SJSA1 (cell line): ENCODE data around the gene THRA. TPM values are rescaled to one million over a fixed set of nuclear protein-coding genes. Genes with fewer than 3 reads are reported as not detected.

Experiments used
- DNase-seq, 2 experiments: peaks; one replicate each; pipeline ENCODE4 v3.0.0-alpha.2; 2015 to 2020; ENCODE audit warnings: low spot score in 2 of 2, low read depth in 1 of 2
- H3K27ac ChIP-seq: fragments of 250-450 bp; sonication (Bioruptor Pico); 2 replicates; pipeline ENCODE4 v1.5.1; 2020; ENCODE audit warnings: mild to moderate bottlenecking, moderate library complexity
- H3K27me3 ChIP-seq: fragments of 250-450 bp; sonication (Bioruptor Pico); replicated peaks from 2 replicates; pipeline ENCODE4 v1.5.1; 2020; ENCODE audit warnings: mild to moderate bottlenecking, moderate library complexity
- H3K36me3 ChIP-seq: fragments of 250-450 bp; sonication (Bioruptor Pico); 2 replicates; pipeline ENCODE4 v1.5.1; 2020; ENCODE audit warnings: mild to moderate bottlenecking
- H3K4me1 ChIP-seq: fragments of 250-450 bp; sonication (Bioruptor Pico); replicated peaks from 2 replicates; pipeline ENCODE4 v1.6.1; 2021; ENCODE audit warnings: mild to moderate bottlenecking
- H3K4me3 ChIP-seq: fragments of 250-450 bp; sonication (Bioruptor Pico); 2 replicates; pipeline ENCODE4 v1.5.1; 2020; ENCODE audit warnings: mild to moderate bottlenecking
- H3K9me3 ChIP-seq: fragments of 250-450 bp; sonication (Bioruptor Pico); replicated peaks from 2 replicates; pipeline ENCODE4 v1.5.1; 2020; ENCODE audit warnings: mild to moderate bottlenecking
- total RNA-seq: library from RNA; depleted of rRNA; stranded (reverse); fragments of >200 nt; shearing (Covaris generic); gene quantifications from 2 replicates; pipeline ENCODE4 v1.2.3, GENCODE V29; 2014

THRA gene
- total RNA-seq, 1 experiment from 2014 or later: 14.4 TPM

DNA sequence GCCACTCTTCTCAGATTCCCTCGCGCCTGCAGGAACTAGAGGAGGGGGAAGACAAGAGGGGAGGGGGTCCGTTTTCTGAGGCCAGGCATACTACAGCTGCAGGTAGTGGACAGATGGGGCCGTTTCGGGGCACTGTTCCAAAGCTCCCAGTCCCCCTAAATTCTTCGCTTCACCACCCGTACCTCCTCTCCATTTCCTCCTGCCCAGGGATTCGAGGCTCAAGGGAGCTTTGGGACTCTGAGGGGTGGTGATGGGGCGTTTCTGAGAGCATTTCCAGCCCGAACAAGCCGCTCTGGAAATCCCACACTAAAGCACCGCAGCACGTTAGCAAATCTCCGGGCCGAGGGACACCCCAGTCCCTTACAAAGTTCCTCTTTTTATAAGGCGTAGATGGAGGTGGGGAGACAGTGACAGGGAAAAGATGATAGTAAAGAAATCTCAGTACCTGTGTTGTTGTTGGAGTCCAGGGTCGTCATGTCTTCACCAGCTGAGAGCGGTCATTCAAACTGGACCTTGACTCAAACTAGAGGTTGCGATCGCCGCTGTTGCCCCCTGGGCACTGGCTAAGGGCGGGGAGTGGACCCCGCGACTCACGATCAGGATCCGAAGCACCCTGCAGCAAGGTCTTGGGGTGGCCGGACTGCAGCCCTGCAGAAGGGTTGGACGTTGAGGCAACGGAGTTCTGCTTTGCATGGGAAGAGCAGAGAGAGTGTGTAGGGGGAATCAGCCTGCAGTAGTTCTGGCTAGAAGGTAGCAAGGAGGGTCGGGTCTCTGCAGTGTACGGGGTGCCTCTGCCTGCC lies 37.1 kb downstream of the THRA start:
- Histone ChIP-seq H3K27me3 (no peaks in the 10 kb centered on the region), H3K27ac (peak overlapping the region; percentile 80), H3K9me3 (no peaks in the 10 kb centered on the region), H3K4me1 (peaks cover 29% of the 10 kb centered on the region), H3K4me3 (peak overlapping the region; percentile 50), H3K36me3 (peaks cover 37% of the 10 kb centered on the region)
- no peak for DNase-seq

DNA sequence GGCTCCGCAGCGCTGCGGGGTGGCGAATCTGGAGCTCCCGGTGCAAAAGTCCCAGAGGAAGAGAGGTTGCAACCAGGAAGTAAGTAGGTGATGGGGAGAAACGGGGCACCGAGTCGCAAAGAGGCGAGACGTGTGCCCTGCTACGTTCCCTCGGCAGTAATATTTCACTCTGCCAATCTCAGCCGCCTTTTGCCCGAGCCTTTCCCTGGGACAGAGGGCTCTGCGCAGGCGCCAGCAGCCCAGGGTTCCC lies 37.6 kb downstream of the THRA start, which contains the start of gene NR1D1:
TSS of gene NR1D1 (minus strand) at position 171 of the 250 bp plus-strand sequence. CDS start 495 bp downstream, outside the sequence.
- peak within 1 kb of the TSS; percentile 80 for H3K27ac ChIP-seq
- no peaks in the 10 kb centered on the region for H3K27me3 ChIP-seq
- peaks cover 32% of the 10 kb centered on the region for H3K36me3 ChIP-seq
- no peak for DNase-seq
- H3K4me1 ChIP-seq: peaks cover 29% of the 10 kb centered on the region
- H3K9me3 ChIP-seq: no peaks in the 10 kb centered on the region
- peak within 1 kb of the TSS; percentile 50 for H3K4me3 ChIP-seq

DNA sequence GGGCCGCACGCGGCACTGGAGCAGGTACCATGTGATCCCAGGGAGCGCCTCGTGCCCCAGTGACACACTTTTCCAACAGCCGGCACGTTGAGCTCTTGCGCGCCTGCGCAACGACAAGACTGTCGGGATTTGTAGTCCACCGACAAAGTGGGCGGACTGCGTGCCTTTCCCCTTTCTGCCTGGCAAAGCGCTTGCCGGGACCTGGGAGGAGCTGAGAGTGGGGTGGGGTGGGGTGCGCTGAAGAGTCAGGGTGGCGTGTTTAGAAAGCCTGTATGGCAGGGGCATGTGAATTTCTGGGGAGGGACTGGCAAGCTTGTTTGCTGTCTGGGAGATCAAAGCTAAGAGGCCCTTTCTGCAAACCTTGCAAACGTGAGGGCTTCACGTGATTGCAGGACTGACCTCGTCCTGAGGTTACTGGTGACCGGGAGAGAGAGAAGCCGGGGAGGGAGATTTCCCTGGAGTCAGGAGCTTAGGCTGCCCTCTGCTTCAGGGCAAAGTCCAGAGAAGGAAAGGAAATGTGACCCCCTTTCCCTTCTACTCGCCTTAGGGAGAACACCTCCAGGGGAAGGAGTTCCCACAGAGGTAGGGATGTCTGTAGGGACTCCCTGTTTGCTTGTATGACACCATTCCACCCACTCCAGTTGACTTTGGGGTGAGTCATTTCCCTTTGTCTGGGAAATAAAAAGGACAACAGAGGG lies 38.1 kb downstream of the THRA start:
- Histone ChIP-seq H3K9me3 (no peaks in the 10 kb centered on the region), H3K27ac (peak overlapping the region; percentile 80), H3K36me3 (peaks cover 29% of the 10 kb centered on the region), H3K4me1 (peaks cover 29% of the 10 kb centered on the region), H3K27me3 (no peaks in the 10 kb centered on the region), H3K4me3 (peak overlapping the region; percentile 50)
- peak; percentile 95 to 98 for DNase-seq

DNA sequence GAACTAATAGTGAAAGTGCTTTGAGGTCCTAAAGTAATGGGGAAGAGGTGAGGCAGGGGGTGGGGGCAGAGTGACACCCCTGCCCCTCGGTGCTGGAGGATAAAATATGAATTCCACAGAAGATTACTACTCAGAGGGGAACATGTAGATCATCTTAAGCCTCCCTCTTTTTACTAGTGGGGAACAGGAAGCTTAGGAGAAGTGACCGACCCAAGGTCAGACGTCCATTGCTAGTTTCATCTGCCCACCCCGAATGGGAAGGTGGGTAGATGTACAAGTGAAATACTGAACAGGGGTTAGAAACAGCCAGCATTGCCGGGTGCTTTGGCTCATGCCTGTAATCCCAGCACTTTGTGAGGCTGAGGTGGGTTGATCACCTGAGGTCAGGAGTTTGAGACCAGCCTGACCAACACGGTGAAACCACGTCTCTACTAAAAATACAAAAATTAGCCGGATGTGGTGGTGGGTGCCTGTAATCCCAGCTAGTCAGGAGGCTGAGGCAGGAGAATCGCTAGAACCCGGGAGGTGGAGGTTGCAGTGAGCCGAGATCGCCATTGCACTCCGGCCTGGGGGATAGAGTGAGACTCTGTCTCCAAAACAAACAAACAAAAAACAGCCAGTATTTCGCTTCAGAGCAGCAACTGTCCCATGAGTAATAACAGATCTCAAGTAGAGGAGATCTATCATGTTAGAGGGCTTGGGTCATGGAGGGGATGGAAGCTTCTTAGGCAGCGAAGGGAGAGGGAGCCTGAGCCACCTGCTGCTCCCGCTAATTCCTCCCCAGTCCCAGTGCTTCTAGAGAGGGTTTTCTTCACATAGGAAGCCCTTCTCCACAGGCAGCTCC lies 38.8 kb downstream of the THRA start:
- Histone ChIP-seq H3K27ac (peak overlapping the region; percentile 80), H3K27me3 (no peaks in the 10 kb centered on the region)
- no peak for DNase-seq

DNA sequence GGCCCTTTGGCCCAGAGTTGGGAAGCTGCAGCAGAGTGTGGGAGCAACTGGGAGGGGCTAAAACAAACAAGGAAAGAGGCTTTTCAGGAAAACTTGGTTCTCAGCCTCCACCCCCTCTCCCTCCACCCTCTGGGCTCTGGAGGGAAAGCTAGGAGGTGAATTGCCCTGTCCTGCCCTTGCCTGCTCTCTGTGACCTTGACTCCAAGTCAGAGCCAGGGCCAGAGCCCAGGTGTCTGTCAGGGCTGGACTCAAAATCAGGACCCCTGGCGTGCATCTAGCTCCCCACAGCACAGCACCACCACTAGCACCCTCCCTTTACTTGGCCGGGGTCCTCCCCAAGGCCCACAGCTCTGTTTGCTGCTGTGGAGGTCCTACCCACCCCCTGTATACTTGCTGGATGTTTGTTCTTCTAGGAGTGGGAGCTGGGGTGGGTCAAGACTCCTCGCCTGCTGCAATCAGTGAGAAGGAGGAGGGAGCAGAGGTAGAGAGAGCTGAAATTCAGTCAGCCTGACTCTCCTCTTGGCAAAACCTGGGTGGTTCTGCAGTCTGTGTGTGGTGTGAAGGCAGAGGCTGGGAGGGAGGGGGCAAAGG lies 40.4 kb downstream of the THRA start:
- Histone ChIP-seq H3K9me3 (no peaks in the 10 kb centered on the region), H3K4me3 (no peak overlapping the region), H3K36me3 (peaks cover 6% of the 10 kb centered on the region), H3K4me1 (peaks cover 35% of the 10 kb centered on the region), H3K27me3 (no peaks in the 10 kb centered on the region), H3K27ac (no peak overlapping the region)
- DNase-seq: no peak

More for the DNA sequence above, 38.8 kb downstream of the THRA start:
- Histone ChIP-seq H3K36me3 (peaks cover 21% of the 10 kb centered on the region), H3K4me1 (peaks cover 29% of the 10 kb centered on the region), H3K4me3 (peak overlapping the region; percentile 50), H3K9me3 (no peaks in the 10 kb centered on the region)

DNA sequence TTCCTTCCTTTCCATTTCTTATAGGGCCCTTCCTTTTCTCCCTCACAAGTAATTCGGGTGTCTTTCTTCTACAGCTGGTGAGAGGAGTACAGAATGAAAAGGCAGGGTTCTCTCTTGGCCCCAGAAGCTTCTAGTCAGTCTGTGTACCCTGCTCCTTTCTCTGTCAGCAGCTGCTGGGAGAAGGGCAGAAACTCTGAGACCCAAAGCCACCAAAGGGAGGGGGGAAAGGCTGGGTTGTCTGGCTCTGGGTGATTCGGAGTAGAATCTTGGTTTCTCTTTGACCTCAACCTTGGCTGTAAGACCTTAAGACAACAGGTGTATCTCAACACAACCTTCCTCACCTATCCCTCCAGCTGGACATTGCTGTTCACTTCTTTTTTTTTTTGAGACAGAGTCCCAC lies 40.9 kb downstream of the THRA start:
- Histone ChIP-seq H3K9me3 (no peaks in the 10 kb centered on the region), H3K36me3 (peaks cover under 1% of the 10 kb centered on the region), H3K4me3 (no peak overlapping the region), H3K4me1 (peaks cover 35% of the 10 kb centered on the region), H3K27ac (no peak overlapping the region), H3K27me3 (no peaks in the 10 kb centered on the region)
- DNase-seq: no peak

DNA sequence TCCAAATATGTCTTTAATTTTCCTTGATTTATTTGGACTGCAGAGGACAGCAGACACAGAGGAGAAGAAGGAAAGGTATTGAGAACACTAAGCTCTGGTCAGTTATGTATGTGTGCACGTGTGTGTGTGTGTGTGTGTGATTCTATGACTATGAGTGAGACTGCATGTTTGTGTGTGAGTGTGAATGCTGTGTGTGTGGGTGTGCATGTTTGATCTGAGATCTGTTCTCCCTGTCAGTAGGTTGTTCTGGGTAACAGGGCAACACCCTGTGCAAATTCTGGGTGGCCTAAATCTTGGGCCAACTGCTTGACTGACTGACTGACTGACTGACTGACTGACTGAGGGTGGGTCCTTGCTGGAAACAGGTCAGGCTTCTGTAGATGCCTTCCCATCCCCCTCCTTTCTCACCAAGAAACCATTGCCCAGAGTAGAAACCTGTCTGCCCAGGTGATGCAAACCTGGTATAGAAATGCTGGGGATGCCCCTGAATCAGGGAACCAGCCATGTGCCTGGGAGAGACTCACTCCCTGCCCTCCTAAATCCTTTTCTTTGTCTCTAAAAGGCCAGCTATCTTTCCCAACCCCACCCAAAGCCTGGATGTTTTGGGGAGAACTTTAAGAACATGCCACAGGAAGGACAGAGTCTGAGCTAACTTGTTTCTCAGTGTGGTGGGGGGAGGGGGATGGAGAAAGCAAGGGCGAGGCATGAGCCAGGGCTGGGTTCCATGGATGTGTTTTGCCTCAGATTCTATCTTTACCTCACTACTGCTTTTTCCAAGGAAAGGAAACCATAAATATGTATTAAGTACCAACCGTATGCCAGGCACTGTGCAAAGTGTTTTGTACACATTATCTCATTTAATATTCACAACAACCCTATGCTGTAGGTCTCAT lies 42.1 kb downstream of the THRA start:
- no peak for DNase-seq
- Histone ChIP-seq H3K9me3 (no peaks in the 10 kb centered on the region), H3K4me3 (no peak overlapping the region), H3K27ac (no peak overlapping the region), H3K36me3 (no peaks in the 10 kb centered on the region), H3K27me3 (no peaks in the 10 kb centered on the region), H3K4me1 (peaks cover 33% of the 10 kb centered on the region)

DNA sequence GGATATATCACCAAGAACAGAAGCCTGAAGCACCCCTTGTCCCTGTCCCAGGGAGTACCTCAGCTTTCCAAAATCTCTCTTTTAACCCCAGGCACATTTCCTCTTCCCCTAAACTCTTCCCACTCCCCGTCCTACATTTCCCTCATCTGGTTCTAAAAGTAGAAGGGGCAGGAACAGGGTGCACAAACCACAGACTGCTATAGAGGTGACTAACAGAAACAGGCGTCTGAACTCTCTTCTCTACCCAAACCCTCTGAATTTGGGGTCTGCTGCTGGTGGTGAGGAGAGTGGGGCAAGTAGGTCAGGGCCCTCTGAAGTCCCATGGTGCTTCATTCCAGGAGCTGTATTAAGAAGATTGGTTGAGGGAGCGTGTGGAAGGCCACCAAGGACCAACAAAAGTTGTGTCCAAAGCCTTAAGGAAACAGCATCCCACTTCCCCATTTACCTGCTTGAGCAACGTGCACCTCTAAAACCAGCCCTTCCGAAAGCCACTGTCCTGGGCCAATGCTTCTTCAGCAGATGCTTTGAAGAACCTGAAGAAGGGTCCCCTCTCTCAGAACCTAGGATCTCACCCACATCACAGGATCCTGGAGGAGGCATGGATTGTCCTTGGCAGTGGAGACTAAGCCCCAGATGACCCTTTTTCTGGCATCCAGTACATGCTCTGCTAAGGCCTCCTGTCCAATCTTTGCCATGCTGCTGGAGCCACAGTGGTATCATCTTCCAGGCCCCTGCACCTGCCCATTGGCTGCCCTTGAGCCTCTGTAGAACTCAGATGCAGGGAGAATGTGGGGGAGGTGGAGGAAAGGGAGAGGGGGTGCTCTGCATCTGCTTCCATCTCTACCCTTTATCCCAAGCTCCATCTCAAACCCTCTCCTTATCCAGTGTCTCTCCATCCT lies 43.3 kb downstream of the THRA start:
- Histone ChIP-seq H3K27me3 (no peaks in the 10 kb centered on the region), H3K9me3 (no peaks in the 10 kb centered on the region), H3K27ac (no peak overlapping the region), H3K4me1 (peaks cover 33% of the 10 kb centered on the region), H3K36me3 (no peaks in the 10 kb centered on the region), H3K4me3 (no peak overlapping the region)
- DNase-seq: no peak

DNA sequence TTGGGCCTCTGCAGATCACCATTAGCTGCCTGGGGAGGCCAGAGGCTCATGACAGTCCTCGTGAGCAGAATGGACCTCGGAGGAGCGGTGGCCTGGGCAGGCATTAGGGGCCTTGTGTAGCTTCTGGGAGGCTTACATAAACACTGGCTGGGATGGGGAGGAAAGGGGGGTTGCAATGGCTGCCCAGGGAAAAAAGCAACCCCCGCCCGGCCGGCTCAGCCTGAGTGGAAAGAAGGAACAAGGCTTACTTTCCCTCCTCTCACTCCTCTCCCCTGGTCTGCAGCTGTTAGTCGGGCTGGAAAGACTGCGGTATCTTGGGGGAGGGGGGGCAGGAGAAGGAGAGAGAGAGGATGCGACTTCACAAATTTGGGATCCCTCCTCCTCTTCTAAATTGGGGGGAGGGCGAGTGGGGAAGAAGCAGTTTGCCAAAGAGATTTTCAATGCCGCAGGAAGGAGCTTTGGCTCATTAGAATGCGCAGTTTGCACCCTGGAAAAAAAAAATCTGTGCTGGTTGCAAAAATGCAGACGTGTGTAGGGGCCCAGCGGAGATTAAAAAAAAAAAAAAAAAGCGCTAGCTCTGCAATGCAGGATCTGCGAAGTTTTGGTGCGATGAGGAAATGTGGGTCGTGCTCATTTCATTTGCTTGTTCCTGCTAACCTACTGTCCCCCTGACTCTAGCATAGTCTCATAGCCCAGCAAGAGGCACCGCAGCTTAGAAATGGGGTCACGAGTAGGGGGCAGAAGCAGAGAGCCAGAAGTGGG lies 44.2 kb downstream of the THRA start:
- H3K4me3 ChIP-seq: no peak overlapping the region
- peaks cover 33% of the 10 kb centered on the region for H3K4me1 ChIP-seq
- H3K27ac ChIP-seq: no peak overlapping the region
- H3K9me3 ChIP-seq: no peaks in the 10 kb centered on the region
- H3K27me3 ChIP-seq: no peaks in the 10 kb centered on the region
- H3K36me3 ChIP-seq: no peaks in the 10 kb centered on the region
- DNase-seq: no peak

DNA sequence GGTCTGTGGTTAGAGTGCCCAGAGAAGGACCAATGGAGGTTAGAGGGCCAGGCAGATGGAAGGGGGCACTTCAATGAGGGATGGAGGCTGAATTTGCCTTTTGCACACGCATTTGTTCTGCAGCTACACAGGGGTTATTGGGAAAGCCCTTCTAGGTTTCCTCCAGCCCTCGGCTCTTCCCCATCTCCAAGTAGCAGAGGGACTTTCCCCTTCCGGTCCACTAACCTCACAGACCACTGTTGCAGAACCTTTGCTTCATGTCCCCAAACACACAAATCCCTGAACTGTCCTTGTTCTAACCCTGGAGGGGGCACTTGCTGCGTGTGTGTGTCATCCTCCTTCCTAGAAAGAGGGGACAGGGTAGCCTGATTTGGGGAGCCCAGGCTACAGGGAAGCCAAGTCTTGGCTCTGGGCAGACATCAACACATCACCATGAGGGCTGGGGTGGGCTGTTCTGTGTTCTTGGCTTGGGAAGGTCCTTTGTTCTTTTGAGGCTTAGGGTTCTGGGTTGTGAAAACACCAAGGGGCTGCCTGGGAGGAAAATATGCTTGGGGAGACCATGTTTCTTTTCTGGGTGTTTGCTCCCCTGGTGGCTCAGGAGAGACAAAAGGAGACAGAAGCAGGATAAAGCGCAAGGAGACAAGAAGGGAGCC lies 44.9 kb downstream of the THRA start:
- Histone ChIP-seq H3K4me1 (peaks cover 34% of the 10 kb centered on the region), H3K27me3 (no peaks in the 10 kb centered on the region), H3K9me3 (no peaks in the 10 kb centered on the region), H3K4me3 (0 out of 2 replicates have a peak overlapping the region, but pooled peaks have one; percentile 2), H3K36me3 (no peaks in the 10 kb centered on the region), H3K27ac (peak overlapping the region; percentile 78)
- DNase-seq: no peak
